Gastroesophageal sphincter (tissue), 3 donors: ENCODE data around the gene RBKS.

Experiments
- CTCF ChIP-seq, 4 experiments: fragments of 200-600 bp in 2 of 4; fragments of 450-650 bp in 2 of 4; sonication (generic) in 1 of 4; IDR thresholded peaks; one replicate each; pipeline ENCODE4 v1.5.1; 2017 to 2019; ENCODE audit warnings: antibody characterized with exemption in 4 of 4, mild to moderate bottlenecking in 2 of 4, moderate library complexity in 2 of 4
- EP300 ChIP-seq: sonication (generic); formaldehyde crosslinking; IDR thresholded peaks from one replicate; pipeline ENCODE4 v1.6.1; 2017; ENCODE audit warnings: antibody characterized with exemption, mild to moderate bottlenecking
- POLR2AphosphoS5 ChIP-seq: sonication (generic); formaldehyde crosslinking; IDR thresholded peaks from one replicate; pipeline ENCODE4 v1.6.1; 2017; ENCODE audit warnings: antibody characterized with exemption

GRCh38 chr2:27811768-27812167 lies 78.4 kb downstream of the RBKS start:
- TF ChIP-seq CTCF (IDR thresholded peaks at IDR 0.05) (no peak), EP300 (no peak), POLR2AphosphoS5 (no peak)
